Cardiac muscle cell (in vitro differentiated cells and primary cell): ENCODE data around the gene COX6A1. TPM values are rescaled to one million over a fixed set of nuclear protein-coding genes. Genes with fewer than 3 reads are reported as not detected.

Experiments used
- DNase-seq, 2 donors: peaks; one replicate each; pipeline versions ENCODE4 v3.0.0 to v3.0.0-alpha.2; 2010 to 2017; ENCODE audit warnings: low read depth in 1 of 2, low spot score in 1 of 2
- H3K27ac ChIP-seq: fragments of 200-600 bp; sonication (generic); 2 replicates; pipeline ENCODE4 v1.5.1; 2016
- H3K27me3 ChIP-seq: fragments of 200-600 bp; sonication (generic); 2 replicates; pipeline ENCODE4 v1.6.0; 2016; ENCODE audit warnings: control low read depth
- H3K36me3 ChIP-seq: fragments of 200-600 bp; sonication (generic); 2 replicates; pipeline ENCODE4 v1.5.1; 2016; ENCODE audit warnings: control low read depth
- H3K4me1 ChIP-seq: fragments of 200-600 bp; sonication (generic); 2 replicates; pipeline ENCODE4 v1.8.1; 2017; ENCODE audit warnings: low read depth, mild to moderate bottlenecking, mixed run types
- H3K4me3 ChIP-seq: fragments of 200-600 bp; sonication (generic); 2 replicates; pipeline ENCODE4 v1.5.1; 2016; ENCODE audit warnings: mild to moderate bottlenecking
- H3K9me3 ChIP-seq: fragments of 200-600 bp; sonication (generic); 2 replicates; pipeline ENCODE4 v1.5.1; 2017; ENCODE audit warnings: low read depth, mild to moderate bottlenecking, control low read depth
- CTCF ChIP-seq: IDR thresholded peaks from 2 replicates; pipeline ENCODE4 v1.5.1; 2012; ENCODE audit warnings: low read depth, mild to moderate bottlenecking, low read length
- polyA plus RNA-seq: library from polyadenylated mRNA; unstranded; fragments of >200 nt; fragmentation: Nextera tagmentation; extraction: Ambion mirVana; gene quantifications from 2 replicates; pipeline ENCODE4 v1.2.1, GENCODE V29; 2016
- total RNA-seq: library from RNA; depleted of rRNA; stranded (reverse); fragments of >200 nt; gene quantifications from 2 replicates; pipeline ENCODE4 v1.2.3, GENCODE V29; 2016

Gene COX6A1
- total and polyA plus RNA-seq, 2 experiments from 2014 or later, result 759 to 1,511 TPM

GRCh38 chr12:120466560-120467315 is 28.8 kb downstream of the COX6A1 start:
- Histone ChIP-seq H3K27me3 (no peaks in the 10 kb centered on the region), H3K4me3 (no peak overlapping the region), H3K27ac (peak overlapping the region; percentile 38), H3K36me3 (peaks cover 50% of the 10 kb centered on the region), H3K9me3 (no peaks in the 10 kb centered on the region), H3K4me1 (peaks cover 4% of the 10 kb centered on the region)
- TF ChIP-seq CTCF, result peak; percentile 66
- DNase-seq, result peak; percentile 47 to 59

- Histone ChIP-seq H3K27ac (no peak overlapping the region), H3K27me3 (no peaks in the 10 kb centered on the region), H3K9me3 (no peaks in the 10 kb centered on the region), H3K4me1 (peaks cover 4% of the 10 kb centered on the region), H3K4me3 (no peak overlapping the region), H3K36me3 (peaks cover 43% of the 10 kb centered on the region)
- DNase-seq, result no peak
- TF ChIP-seq CTCF, result no peak
Observed at GRCh38 chr12:120467439-120467838, 29.5 kb downstream of the COX6A1 start.

GRCh38 chr12:120468325-120468820 is 30.5 kb downstream of the COX6A1 start:
- Histone ChIP-seq H3K9me3 (no peaks in the 10 kb centered on the region), H3K4me1 (peaks cover 4% of the 10 kb centered on the region), H3K27me3 (no peaks in the 10 kb centered on the region), H3K4me3 (peak overlapping the region; percentile 81), H3K36me3 (peaks cover 35% of the 10 kb centered on the region), H3K27ac (peak overlapping the region; percentile 92)
- DNase-seq, result peak; percentile 59 to 78
- TF ChIP-seq CTCF, result no peak

GRCh38 chr12:120468821-120469449 is 31.0 kb downstream of the COX6A1 start:
- Histone ChIP-seq H3K27me3 (no peaks in the 10 kb centered on the region), H3K27ac (peak overlapping the region; percentile 92), H3K4me3 (peak overlapping the region; percentile 81), H3K4me1 (peaks cover 4% of the 10 kb centered on the region), H3K36me3 (peaks cover 29% of the 10 kb centered on the region), H3K9me3 (no peaks in the 10 kb centered on the region)
- DNase-seq, result no peak
- no peak for TF ChIP-seq CTCF

GRCh38 chr12:120469450-120470149 is 31.7 kb downstream of the COX6A1 start, which contains the start of gene SRSF9:
Gene SRSF9 (minus strand): TSS chr12:120469748. CDS start chr12:120469609, 139 bp downstream.
- peak; percentile 98 for DNase-seq
- Histone ChIP-seq H3K9me3 (no peaks in the 10 kb centered on the region), H3K4me1 (peaks cover 4% of the 10 kb centered on the region), H3K27ac (peak within 1 kb of the TSS; percentile 92), H3K27me3 (no peaks in the 10 kb centered on the region), H3K4me3 (peak within 1 kb of the TSS; percentile 81), H3K36me3 (peaks cover 23% of the 10 kb centered on the region)
- TF ChIP-seq CTCF, result peak; percentile 91
